Measurements from ENCODE around the gene FAT1. TPM values are rescaled to one million over a fixed set of nuclear protein-coding genes. Genes with fewer than 3 reads are reported as not detected.

FAT1 gene
- 34.3 and 56.3 TPM in 2 replicates for total RNA-seq (2011; cell fraction: chromatin; rRNA removed; ENCODE audit: low replicate concordance)
- 21.5 and 28.3 TPM in 2 replicates for total RNA-seq (2011; cell fraction: nucleolus; rRNA removed)
- 26.8 and 46.9 TPM in 2 replicates for total RNA-seq (2011; cell fraction: nucleoplasm; rRNA removed)
- total RNA-seq (2014; rRNA removed) (22.8 and 23.3 TPM in 2 replicates), total RNA-seq (2014; rRNA removed; fragmentation: Illumina TruSeq; extraction: Trizol) (21.4 and 25.5 TPM in 2 replicates), total RNA-seq (2015; rRNA removed; fragmentation: Illumina TruSeq; extraction: Trizol) (36.0 and 38.4 TPM in 2 replicates), total RNA-seq (2021) (30.0 and 31.4 TPM in 2 replicates), polyA plus RNA-seq (2011; rRNA removed) (12.2 and 13.9 TPM in 2 replicates), polyA plus RNA-seq (2014; fragmentation: Illumina TruSeq; extraction: Trizol) (19.3 and 24.9 TPM in 2 replicates), polyA plus RNA-seq (2014; fragmentation: Nextera tagmentation; extraction: Ambion mirVana) (1 to 10 TPM; 6.0 to 8.3 TPM), polyA plus RNA-seq (2014; rRNA removed) (9.3 and 12.2 TPM in 2 replicates), polyA minus RNA-seq (2011; rRNA and poly(A)+ RNA removed) (100 and 106 TPM in 2 replicates), Bru-seq, nascent RNA (percentile 65 among the genes with signal in this experiment), BruChase-seq, experiment 1, labeled RNA remaining after a 2-hour chase (percentile 64 among the genes with signal in this experiment), BruChase-seq, experiment 2, labeled RNA remaining after a 6-hour chase (percentile 68 among the genes with signal in this experiment)
- polyA plus RNA-seq (2011; cell fraction: cytosol; rRNA removed), result 11.8 and 14.6 TPM in 2 replicates
- polyA plus RNA-seq (2011; cell fraction: nucleus; rRNA removed), result 18.0 and 35.1 TPM in 2 replicates
- polyA plus RNA-seq (2012), result 14.4 and 20.2 TPM in 2 replicates
- 40.0 and 46.9 TPM in 2 replicates for polyA minus RNA-seq (2011; cell fraction: cytosol; rRNA and poly(A)+ RNA removed)
- 23.8 and 27.2 TPM in 2 replicates for polyA minus RNA-seq (2011; cell fraction: nucleus; rRNA and poly(A)+ RNA removed)
- long read RNA-seq, experiment 1, partial matches to known transcripts, result 4 of 16 reads
- long read RNA-seq, experiment 1, other reads (novel, unspliced or antisense), result 10 of 16 reads
- long read RNA-seq, experiment 2, partial matches to known transcripts, result 2 of 4 reads
- long read RNA-seq, experiment 2, other reads (novel, unspliced or antisense), result 2 of 4 reads
- long read RNA-seq, experiment 3, result 0 reads

GRCh38 chr4:186723292-186724057 is at the start of gene FAT1:
TSS of gene FAT1 (minus strand) at chr4:186723856. CDS start at chr4:186709827, 14,029 bp downstream.
- ATAC-seq (peak; percentile 71), DNase-seq (ENCODE audit: extremely low read depth in 1 of 4, low spot score in 3 of 4) (peak; percentile 82 to 85 (median 84)), FAIRE-seq (no peak)
- Histone ChIP-seq H3K9me1 (ENCODE audit: control insufficient read depth, insufficient read depth, low read length) (no peaks in the 10 kb centered on the region), H3K79me2 (ENCODE audit: control insufficient read depth, insufficient read depth, low read length) (peaks cover 19% of the 10 kb centered on the region; the same call in 2 of the 3 replicates), H3K4me3 (peak within 1 kb of the TSS; percentile 76), H2AFZ (ENCODE audit: low read depth, low read length) (peak within 1 kb of the TSS; percentile 81), H3K9ac (ENCODE audit: insufficient read depth in 1 of 2, low read depth in 2 of 2, low read length in 2 of 2) (peak within 1 kb of the TSS; percentile 59 to 95), H4K20me1 (replicated peaks; ENCODE audit: control insufficient read depth, insufficient read depth, low read length) (no peaks in the 10 kb centered on the region), H3K27me3 (ENCODE audit: control insufficient read depth in 2 of 2, insufficient read depth in 2 of 2, low read length in 2 of 2) (peaks cover 11 to 34% of the 10 kb centered on the region in 2 experiments; a peak in 4 of 5 replicates), H3K36me3 (ENCODE audit: control insufficient read depth, insufficient read depth, low read length) (no peaks in the 10 kb centered on the region), H3K27ac (ENCODE audit: extremely low read depth, low read depth, low read length) (peak within 1 kb of the TSS; percentile 59; the same call in 2 of the 3 replicates), H3K4me1 (replicated peaks in 1 of 2; ENCODE audit: control insufficient read depth in 2 of 2, insufficient read depth in 2 of 2, low read length in 2 of 2) (peaks cover 15 to 39% of the 10 kb centered on the region in 2 experiments; a peak in 4 of 5 replicates), H3K4me2 (ENCODE audit: insufficient read depth, low read length) (peak within 1 kb of the TSS; percentile 79), H3K9me3 (replicated peaks; ENCODE audit: control insufficient read depth, insufficient read depth, low read depth, low read length) (peaks cover 14% of the 10 kb centered on the region)
- CTCF ChIA-PET (ENCODE audit: low intra/inter-chr PET ratio), result interaction anchor here (0.6 to 0.7 kb wide), 2 partner anchors 182 to 435 kb away, joined by 4 to 5 read pairs; no protein-coding TSS in a partner anchor
- BruUV-seq (replicated peaks), result TSS peak; percentile 40
- POLR2A ChIA-PET, result interaction anchor here (0.7 to 1.1 kb wide), 2 partner anchors 34 to 293 kb away, joined by 3 read pairs; no protein-coding TSS in a partner anchor
- in situ Hi-C loops (cut with MboI), result loop anchor here (10.0 kb wide), 1 partner anchor 831 kb away; no protein-coding TSS in a partner anchor
- WGBS (ENCODE audit: insufficient coverage, low coverage, missing lambda C conversion rate), result 2% methylated on average over 31 of the region's 112 CpGs
- intact Hi-C loops (cut with micrococcal nuclease), result loop anchor here (2.0 to 10.0 kb wide), 4 partner anchors 55 to 881 kb away; no protein-coding TSS in a partner anchor
- TF ChIP-seq SAP30 (IDR thresholded peaks at IDR 0.05; ENCODE audit: borderline replicate concordance, insufficient read depth, low read depth, low read length, poor library complexity, severe bottlenecking) (peak; percentile 27), NFATC3 (IDR thresholded peaks at IDR 0.05) (no peak), SMARCA4 (IDR thresholded peaks at IDR 0.05) (no peak), SMAD4 (CRISPR knock-in tag; conservative IDR thresholded peaks at IDR 0.05) (peak; percentile 74), POLR2G (IDR thresholded peaks at IDR 0.05; ENCODE audit: low read depth, low read length) (peak; percentile 89), RUNX1 (IDR thresholded peaks at IDR 0.05; ENCODE audit: low read depth) (no peak), ZNF175 (CRISPR knock-in tag; IDR thresholded peaks at IDR 0.05; ENCODE audit: low read depth) (no peak), GMEB1 (CRISPR knock-in tag; IDR thresholded peaks at IDR 0.05) (no peak), RBM39 (optimal IDR thresholded peaks at IDR 0.05; ENCODE audit: low read depth, low read length) (no peak), KDM2B (CRISPR knock-in tag; IDR thresholded peaks at IDR 0.05) (no peak), ZNF431 (CRISPR knock-in tag; IDR thresholded peaks at IDR 0.05) (no peak), SUPT5H (IDR thresholded peaks at IDR 0.05) (peak; percentile 60), HNRNPLL (IDR thresholded peaks at IDR 0.05; ENCODE audit: low read depth, low read length, poor library complexity, severe bottlenecking) (no peak), POLR2H (tag; IDR thresholded peaks at IDR 0.05; ENCODE audit: low read depth) (no peak)
